Mucosa of descending colon (tissue), 3 donors: ENCODE results near the gene METTL16. TPM values are rescaled to one million over a fixed set of nuclear protein-coding genes. Genes with fewer than 3 reads are reported as not detected.
A peak's percentile ranks its signal among the peaks of the same experiment; 100 is the strongest.

Experiments
- ATAC-seq: fragments of 200-7000 bp; cut with Tn5 transposase; one replicate; pipeline ENCODE4 v1.9.1; 2020; ENCODE audit warnings: mild to moderate bottlenecking, moderate library complexity
- DNase-seq, 3 donors: peaks; one replicate each; pipeline ENCODE4 v3.0.0-alpha.2; 2020
- H3K36me3 ChIP-seq: fragments of 200-600 bp; one replicate; pipeline ENCODE4 v1.8.0; 2021; ENCODE audit warnings: low read depth, mild to moderate bottlenecking
- H3K4me1 ChIP-seq: fragments of 200-600 bp; one replicate; pipeline ENCODE4 v1.8.0; 2021; ENCODE audit warnings: low read depth, mild to moderate bottlenecking
- H3K4me3 ChIP-seq: fragments of 200-600 bp; one replicate; pipeline ENCODE4 v1.8.0; 2021; ENCODE audit warnings: mild to moderate bottlenecking
- H3K9me3 ChIP-seq: fragments of 200-600 bp; one replicate; pipeline ENCODE4 v1.8.0; 2021; ENCODE audit warnings: mild to moderate bottlenecking
- CTCF ChIP-seq: fragments of 200-600 bp; IDR thresholded peaks from one replicate; pipeline ENCODE4 v1.8.0; 2022; ENCODE audit warnings: antibody characterized with exemption, mild to moderate bottlenecking
- intact Hi-C, 2 donors: fragments of 100-400 bp; cut with DNase I in 1 of 2; cut with micrococcal nuclease in 1 of 2; formaldehyde crosslinking; loops; one replicate each; pipeline versions ENCODE4 v1.11.0 to v1.11.1; 2022; cut with DNase I, micrococcal nuclease
- total RNA-seq, 3 donors: library from RNA; stranded (reverse); fragmentation: NEBNext Ultra II Directional in 2 of 3; extraction: Animal tissue kit (Norgen Biotek cat#: 25700) in 2 of 3; gene quantifications; one replicate each; pipeline versions ENCODE4 v1.2.1 to v1.2.4, GENCODE V29; 2021 to 2023
- donor health status: DM: no; HTN: no; CAD: no; lungs with moderate emphysema.
- donor health status: DM: no; HTN: no; CAD: no.
- donor health status: DM: no; HTN: yes; CAD: no.

Gene METTL16
- total RNA-seq, 3 donors from 2014 or later, result 16.2 to 30.7 (median 19.9) TPM

DNA sequence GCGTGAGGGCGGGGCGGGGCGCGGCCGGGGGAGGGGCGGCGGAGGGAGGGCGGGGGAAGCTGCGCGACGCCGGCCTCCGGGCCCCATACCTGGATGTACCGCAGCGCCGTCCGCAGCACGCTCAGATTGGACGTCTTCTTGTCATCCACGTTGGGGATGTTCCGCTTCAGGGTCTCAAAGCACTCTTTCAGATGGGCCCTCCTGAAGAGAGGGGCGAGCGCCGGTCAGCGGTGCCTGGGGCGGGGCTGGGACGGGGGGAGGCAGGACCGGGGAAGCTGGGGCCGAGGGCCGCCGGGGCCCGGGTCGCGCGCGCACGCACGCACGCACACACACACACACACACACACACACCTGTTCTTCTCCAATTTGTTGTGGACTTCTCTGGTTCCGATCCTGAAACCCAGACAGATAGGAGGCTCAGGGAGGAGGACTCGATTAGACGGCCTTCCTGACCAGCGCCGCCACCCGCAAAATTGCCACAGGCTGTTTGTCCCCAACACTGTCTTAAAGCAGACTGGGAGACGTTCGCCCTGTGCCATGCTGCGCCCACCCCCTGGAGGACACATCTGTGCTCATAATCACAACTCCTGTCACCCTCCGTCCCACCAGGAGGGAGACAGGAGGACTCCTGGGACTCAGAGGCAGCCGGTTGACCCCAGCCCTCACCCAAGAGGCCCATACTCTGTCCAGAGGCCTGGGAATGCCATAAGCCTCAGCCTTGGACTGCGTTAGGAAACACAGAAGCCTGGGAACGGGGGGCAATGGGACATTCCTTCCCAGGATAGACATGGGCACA is 117.5 kb downstream of the METTL16 start:
- DNase-seq (peak in 2 of 3 donors; percentile 59 to 77), ATAC-seq (no peak)
- H3K4me1 ChIP-seq, result peaks cover 54% of the 10 kb centered on the region
- intact Hi-C loops, result no loop called here
- H3K9me3 ChIP-seq, result no peaks in the 10 kb centered on the region
- no peak for TF ChIP-seq CTCF
- no peaks in the 10 kb centered on the region for H3K36me3 ChIP-seq
- H3K4me3 ChIP-seq, result no peak overlapping the region

DNA sequence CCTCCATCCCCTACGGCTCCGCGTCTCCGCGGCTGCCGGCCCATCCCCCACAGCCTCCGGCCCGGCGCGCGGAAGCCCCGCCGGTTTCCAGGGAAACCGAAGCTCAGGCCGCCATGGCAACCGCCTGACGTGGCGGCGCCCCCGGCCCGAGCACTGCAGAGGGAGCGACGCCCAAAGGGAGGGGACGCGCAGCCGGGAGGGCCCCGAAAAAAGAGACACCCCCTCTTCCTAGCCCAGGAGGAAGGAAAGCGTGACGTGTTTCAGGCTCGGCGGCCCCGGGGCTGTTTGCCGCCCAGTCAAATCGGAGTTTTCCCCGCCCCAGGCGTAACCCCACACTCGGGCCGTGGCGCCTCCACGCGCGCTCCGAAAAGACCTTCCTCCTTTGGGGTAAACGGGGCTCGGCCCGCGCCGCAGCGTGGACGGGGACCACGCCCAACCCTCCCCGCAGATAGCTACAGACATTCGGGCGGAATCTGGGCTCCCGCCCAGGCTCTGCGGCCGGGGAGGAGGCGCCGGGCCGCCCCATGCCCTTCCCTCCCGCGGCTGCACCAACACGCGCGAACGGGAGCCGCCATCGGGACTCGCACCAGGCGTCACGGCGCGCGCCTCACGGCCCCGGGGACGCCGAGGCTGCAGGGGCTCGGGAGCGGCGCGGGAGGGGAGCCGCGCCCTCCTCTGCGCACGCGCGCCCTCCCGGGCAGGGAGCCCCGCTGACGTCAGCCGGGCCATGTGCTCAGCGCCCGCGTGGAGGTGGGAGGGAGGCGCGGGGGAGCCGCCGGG is 118.3 kb downstream of the METTL16 start:
- Histone ChIP-seq H3K4me1 (peaks cover 49% of the 10 kb centered on the region), H3K4me3 (peak overlapping the region; percentile 35), H3K9me3 (no peaks in the 10 kb centered on the region), H3K36me3 (no peaks in the 10 kb centered on the region)
- TF ChIP-seq CTCF, result no peak
- DNase-seq (peak; percentile 91 to 95 (median 94)), ATAC-seq (peak; percentile 69)
- intact Hi-C loops, result no loop called here

- peak overlapping the region; percentile 35 for H3K4me3 ChIP-seq
- H3K4me1 ChIP-seq, result peaks cover 41% of the 10 kb centered on the region
- DNase-seq (peak; percentile 96 to 97 (median 97)), ATAC-seq (peak; percentile 76)
- no peak for TF ChIP-seq CTCF
- intact Hi-C loops, result no loop called here
- no peaks in the 10 kb centered on the region for H3K36me3 ChIP-seq
- H3K9me3 ChIP-seq, result no peaks in the 10 kb centered on the region
These were observed 119.2 kb downstream of the METTL16 start for GRCh38 chr17:2392252-2393173.

DNA sequence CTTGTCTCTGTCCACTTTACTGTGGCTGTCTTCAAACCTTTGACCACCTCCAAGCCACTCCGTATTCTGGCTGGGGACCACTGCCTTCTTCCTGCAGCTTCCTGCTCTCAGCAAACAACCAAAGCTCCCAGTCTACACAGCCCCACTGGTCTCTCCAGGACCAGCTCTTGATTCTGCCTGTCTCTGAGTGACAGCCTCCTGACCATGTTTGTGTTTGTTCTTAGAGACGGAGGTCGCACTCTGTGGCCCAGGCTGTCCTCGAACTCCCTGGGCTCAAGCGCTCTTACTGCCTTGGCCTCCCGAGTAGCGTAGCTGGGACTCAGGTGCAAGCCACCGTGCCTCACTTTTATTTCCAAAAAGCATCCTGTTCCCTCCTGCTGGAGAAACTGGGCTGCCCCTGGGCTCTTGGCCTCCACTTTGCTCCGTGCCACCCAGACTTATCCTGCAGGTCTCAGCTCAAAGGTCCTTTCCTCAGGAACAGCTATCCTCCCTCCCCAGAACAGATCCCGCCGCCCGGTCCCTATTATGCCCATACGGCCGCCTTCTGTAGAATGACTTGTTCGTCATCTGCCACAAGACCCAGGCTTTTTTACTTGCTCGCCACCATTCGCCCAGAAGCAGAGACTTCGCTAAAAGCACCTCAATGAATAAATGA is 120.0 kb downstream of the METTL16 start:
- no peak for TF ChIP-seq CTCF
- no peak for ATAC-seq
- peak in 1 of 3 donors; percentile 52 for DNase-seq
- Histone ChIP-seq H3K9me3 (no peaks in the 10 kb centered on the region), H3K4me3 (no peak overlapping the region), H3K4me1 (peaks cover 34% of the 10 kb centered on the region), H3K36me3 (no peaks in the 10 kb centered on the region)
- intact Hi-C loops, result no loop called here
